Neural cell (in vitro differentiated cells): ENCODE results near the gene CTSA. TPM values are rescaled to one million over a fixed set of nuclear protein-coding genes. Genes with fewer than 3 reads are reported as not detected.

Experiments used
- H2AFZ ChIP-seq: fragments of 200-600, 300-800 bp; sonication (generic), shearing (Covaris generic); 2 replicates; pipeline ENCODE4 v1.6.0; 2014; ENCODE audit warnings: low read depth, mild to moderate bottlenecking, antibody characterized with exemption, low read length, moderate library complexity
- H3F3A ChIP-seq: fragments of 200-600 bp; shearing (Covaris generic); 2 replicates; pipeline ENCODE4 v1.6.1; 2016; ENCODE audit warnings: mild to moderate bottlenecking, moderate library complexity, mixed read lengths, antibody characterized with exemption, low read length; ENCODE audit not compliant: insufficient read depth, poor library complexity, severe bottlenecking
- H3K27ac ChIP-seq: fragments of 200-600, 300-800 bp; sonication (generic), shearing (Covaris generic); 2 replicates; pipeline ENCODE4 v1.5.1; 2014; ENCODE audit warnings: mild to moderate bottlenecking, low read length, moderate library complexity
- H3K27me3 ChIP-seq: fragments of 300-800, 200-600 bp; sonication (generic), shearing (Covaris generic); 2 replicates; pipeline ENCODE4 v1.6.0; 2014; ENCODE audit warnings: mild to moderate bottlenecking, low read depth, low read length, moderate library complexity; ENCODE audit not compliant: insufficient read depth
- H3K36me3 ChIP-seq: fragments of 300-800, 200-600 bp; sonication (generic), shearing (Covaris generic); 2 replicates; pipeline ENCODE4 v1.5.1; 2014; ENCODE audit warnings: mild to moderate bottlenecking, antibody characterized with exemption, low read length, moderate library complexity; ENCODE audit not compliant: insufficient read depth
- H3K4me2 ChIP-seq: fragments of 300-800, 200-600 bp; sonication (generic), shearing (Covaris generic); 2 replicates; pipeline ENCODE4 v1.6.0; 2014; ENCODE audit warnings: mild to moderate bottlenecking, low read length
- H3K4me3 ChIP-seq: fragments of 300-800, 200-600 bp; sonication (generic), shearing (Covaris generic); 2 replicates; pipeline ENCODE4 v1.5.1; 2014; ENCODE audit warnings: mild to moderate bottlenecking, low read length, moderate library complexity
- H3K79me2 ChIP-seq: fragments of 200-600 bp; shearing (Covaris generic); replicated peaks from 2 replicates; pipeline ENCODE4 v1.6.0; 2014; ENCODE audit warnings: mild to moderate bottlenecking, low read length, moderate library complexity; ENCODE audit not compliant: insufficient read depth
- H3K9ac ChIP-seq: fragments of 300-800, 200-600 bp; sonication (generic), shearing (Covaris generic); 2 replicates; pipeline ENCODE4 v1.6.1; 2016; ENCODE audit warnings: mild to moderate bottlenecking, low read length, mixed read lengths
- H3K9me2 ChIP-seq: fragments of 200-600 bp; shearing (Covaris generic); 2 replicates; pipeline ENCODE4 v1.6.1; 2016; ENCODE audit warnings: mild to moderate bottlenecking, low read length, mixed read lengths; ENCODE audit not compliant: insufficient read depth
- H3K9me3 ChIP-seq: fragments of 200-600, 300-800 bp; sonication (generic), shearing (Covaris generic); 2 replicates; pipeline ENCODE4 v1.6.1; 2016; ENCODE audit warnings: mild to moderate bottlenecking, mixed run types, low read length, moderate library complexity, mixed read lengths
- H4K20me1 ChIP-seq: fragments of 200-600 bp; shearing (Covaris generic); 2 replicates; pipeline ENCODE4 v1.6.1; 2016; ENCODE audit warnings: mild to moderate bottlenecking, mixed run types; ENCODE audit not compliant: insufficient read depth
- CTCF ChIP-seq: fragments of 450-650 bp; IDR thresholded peaks from 2 replicates; pipeline ENCODE4 v1.5.1; 2014; ENCODE audit warnings: antibody characterized with exemption, mild to moderate bottlenecking, moderate library complexity; ENCODE audit not compliant: poor library complexity, severe bottlenecking
- EP300 ChIP-seq: fragments of 450-650 bp; conservative IDR thresholded peaks from 2 replicates; pipeline ENCODE4 v1.6.1; 2014; ENCODE audit warnings: antibody characterized with exemption, mild to moderate bottlenecking, moderate library complexity; ENCODE audit not compliant: poor library complexity, severe bottlenecking
- EZH2 ChIP-seq: fragments of 200-600, 300-800 bp; shearing (Covaris generic), sonication (generic); IDR thresholded peaks from 2 replicates; pipeline ENCODE4 v1.6.1; 2014; ENCODE audit warnings: antibody characterized with exemption, low read length, borderline replicate concordance, mild to moderate bottlenecking; ENCODE audit not compliant: insufficient read depth, poor library complexity, severe bottlenecking
- MXI1 ChIP-seq: fragments of 450-650 bp; conservative IDR thresholded peaks from 2 replicates; pipeline ENCODE4 v1.6.1; 2014; ENCODE audit warnings: antibody characterized with exemption, mild to moderate bottlenecking; ENCODE audit not compliant: poor library complexity, severe bottlenecking
- POLR2AphosphoS5 ChIP-seq: IDR thresholded peaks from 2 replicates; pipeline ENCODE4 v1.6.1; 2012
- RAD21 ChIP-seq: fragments of 450-650 bp; conservative IDR thresholded peaks from 2 replicates; pipeline ENCODE4 v1.6.1; 2014; ENCODE audit warnings: antibody characterized with exemption, mild to moderate bottlenecking, moderate library complexity
- REST ChIP-seq: IDR thresholded peaks from 2 replicates; pipeline ENCODE4 v1.6.1; 2012; ENCODE audit warnings: borderline replicate concordance
- SMC3 ChIP-seq: fragments of 450-650 bp; conservative IDR thresholded peaks from 2 replicates; pipeline ENCODE4 v1.6.1; 2014; ENCODE audit warnings: antibody characterized with exemption, mild to moderate bottlenecking, moderate library complexity; ENCODE audit not compliant: poor library complexity
- TAF1 ChIP-seq: IDR thresholded peaks from 2 replicates; pipeline ENCODE4 v1.6.1; 2012; ENCODE audit warnings: low read depth
- polyA plus RNA-seq: library from polyadenylated mRNA; depleted of rRNA; stranded (reverse); fragments of >200 nt; gene quantifications from 2 replicates; pipeline ENCODE4 v1.2.3, GENCODE V29; 2014

Gene CTSA
- polyA plus RNA-seq, 1 donor from 2014 or later = 25.7 TPM

GRCh38 chr20:45913116-45913515 lies 22.0 kb downstream of the CTSA start:
- no peaks in the 10 kb centered on the region for H3K27me3 ChIP-seq
- H2AFZ ChIP-seq = no peak overlapping the region
- H3K36me3 ChIP-seq = no peaks in the 10 kb centered on the region
- H3K9ac ChIP-seq = no peak overlapping the region
- no peaks in the 10 kb centered on the region for H3K9me2 ChIP-seq
- no peaks in the 10 kb centered on the region for H3K79me2 ChIP-seq
- no peaks in the 10 kb centered on the region for H3F3A ChIP-seq
- H3K4me2 ChIP-seq = no peak overlapping the region
- no peak for TF ChIP-seq MXI1
- no peak for TF ChIP-seq POLR2AphosphoS5
- TF ChIP-seq REST = no peak
- no peak for TF ChIP-seq EZH2
- no peak for TF ChIP-seq SMC3
- no peak for TF ChIP-seq CTCF
- TF ChIP-seq RAD21 = no peak
- TF ChIP-seq EP300 = no peak
- no peak for TF ChIP-seq TAF1
- no peaks in the 10 kb centered on the region for H3K9me3 ChIP-seq
- no peak overlapping the region for H3K4me3 ChIP-seq
- no peaks in the 10 kb centered on the region for H4K20me1 ChIP-seq
- no peak overlapping the region for H3K27ac ChIP-seq

GRCh38 chr20:45917790-45918141 lies 26.6 kb downstream of the CTSA start:
- Histone ChIP-seq H3K36me3 (no peaks in the 10 kb centered on the region), H3K4me3 (no peak overlapping the region), H3K9me2 (no peaks in the 10 kb centered on the region), H3K9ac (no peak overlapping the region), H3K27me3 (no peaks in the 10 kb centered on the region), H2AFZ (no peak overlapping the region), H3K79me2 (no peaks in the 10 kb centered on the region), H3K4me2 (no peak overlapping the region), H3K9me3 (no peaks in the 10 kb centered on the region), H3F3A (no peaks in the 10 kb centered on the region), H3K27ac (no peak overlapping the region), H4K20me1 (no peaks in the 10 kb centered on the region)
- TF ChIP-seq TAF1 (no peak), SMC3 (no peak), EP300 (no peak), RAD21 (no peak), MXI1 (no peak), CTCF (no peak), EZH2 (no peak), REST (no peak), POLR2AphosphoS5 (no peak)
